Central memory CD4-positive, alpha-beta T cell (primary cell): ENCODE measurements around the gene ZNF423.

Experiments used
- DNase-seq: peaks from one replicate; pipeline ENCODE4 v3.0.0; 2022

The ZNF423 gene

DNA sequence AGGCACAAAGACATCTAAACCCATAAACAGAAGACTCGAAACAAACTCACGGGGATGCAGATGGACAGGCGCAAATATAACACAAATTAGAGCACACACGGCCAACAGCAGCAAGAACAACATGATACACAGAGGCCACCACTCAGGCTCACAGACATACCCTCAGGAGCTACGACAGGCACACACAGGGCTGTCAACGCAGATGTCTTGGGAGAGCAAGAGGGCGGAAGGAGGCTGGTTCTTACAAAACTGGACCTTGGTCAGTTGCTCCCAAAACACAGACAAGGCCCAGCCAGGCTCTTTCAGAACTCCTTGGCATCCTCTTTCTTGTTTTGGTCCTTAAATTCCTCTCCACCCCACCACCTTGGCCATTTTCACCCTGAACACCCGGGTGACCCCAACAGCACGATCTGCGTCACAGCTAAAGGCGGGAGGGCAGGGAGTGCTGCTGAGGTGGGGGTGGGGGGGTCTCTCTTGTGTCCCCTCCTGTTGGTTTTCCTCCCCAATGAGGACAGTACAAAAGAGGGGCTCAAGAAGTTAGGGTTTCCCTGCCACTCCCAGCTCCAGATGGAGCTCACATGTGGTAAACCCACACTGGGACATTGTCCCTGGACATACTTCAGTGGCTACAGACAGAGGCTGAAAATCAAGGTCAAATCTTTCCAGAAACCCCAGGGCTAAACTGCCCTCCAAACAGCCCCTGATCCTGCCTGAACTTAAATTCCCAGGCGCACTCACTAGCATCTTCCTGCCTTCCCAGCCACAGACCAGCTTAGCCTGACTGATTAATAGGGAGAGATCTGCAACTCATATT is 261.0 kb downstream of the ZNF423 start:
- no peak for DNase-seq

DNA sequence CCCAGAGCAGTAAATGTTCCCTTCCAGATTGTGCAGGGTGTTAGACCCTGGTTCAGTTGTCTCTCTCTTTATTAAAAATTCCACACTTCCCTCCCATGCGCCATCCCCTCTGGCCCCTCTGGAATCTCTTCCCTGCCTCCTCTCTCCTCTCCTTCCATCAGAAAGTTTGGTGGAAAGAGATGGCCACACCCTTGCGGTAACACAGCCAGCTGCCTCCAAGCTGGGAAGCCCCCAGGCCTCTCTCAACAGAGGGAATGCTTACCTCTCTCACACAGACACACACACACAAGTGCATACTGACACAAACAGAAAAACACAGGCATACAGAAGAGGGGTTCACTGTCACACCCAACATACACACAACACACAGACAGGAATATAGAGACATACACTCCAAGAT is 261.8 kb downstream of the ZNF423 start:
- DNase-seq, result no peak

DNA sequence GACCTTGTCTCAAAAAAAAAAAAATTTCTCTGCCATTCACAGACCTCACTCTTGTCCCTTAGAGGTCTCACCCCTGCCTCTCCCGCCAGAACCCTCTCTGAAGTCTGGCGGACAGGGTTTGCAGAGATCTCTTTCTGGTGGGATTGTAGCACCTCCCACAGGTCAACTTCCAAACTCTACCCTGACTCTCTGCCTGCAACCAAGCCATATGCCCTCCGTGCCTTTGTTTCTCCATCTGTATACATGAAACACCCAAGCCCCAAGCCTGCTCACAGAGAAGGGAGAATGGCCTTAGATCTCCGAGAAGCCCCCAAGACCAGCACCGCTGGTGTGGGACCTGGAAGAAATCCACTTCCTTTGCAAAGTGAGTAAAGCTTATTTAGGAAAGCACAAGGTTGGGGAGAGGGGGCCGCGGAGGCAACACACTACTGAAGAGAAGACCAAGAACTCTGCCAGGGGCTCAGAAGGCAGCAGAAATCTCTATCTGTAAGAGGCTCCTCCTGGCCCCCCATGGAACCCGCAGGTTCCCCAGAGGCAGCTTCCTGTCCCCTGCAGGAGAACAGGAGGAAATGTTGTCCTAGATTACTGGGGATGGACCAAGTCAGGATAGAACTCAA is 262.4 kb downstream of the ZNF423 start:
- no peak for DNase-seq

DNA sequence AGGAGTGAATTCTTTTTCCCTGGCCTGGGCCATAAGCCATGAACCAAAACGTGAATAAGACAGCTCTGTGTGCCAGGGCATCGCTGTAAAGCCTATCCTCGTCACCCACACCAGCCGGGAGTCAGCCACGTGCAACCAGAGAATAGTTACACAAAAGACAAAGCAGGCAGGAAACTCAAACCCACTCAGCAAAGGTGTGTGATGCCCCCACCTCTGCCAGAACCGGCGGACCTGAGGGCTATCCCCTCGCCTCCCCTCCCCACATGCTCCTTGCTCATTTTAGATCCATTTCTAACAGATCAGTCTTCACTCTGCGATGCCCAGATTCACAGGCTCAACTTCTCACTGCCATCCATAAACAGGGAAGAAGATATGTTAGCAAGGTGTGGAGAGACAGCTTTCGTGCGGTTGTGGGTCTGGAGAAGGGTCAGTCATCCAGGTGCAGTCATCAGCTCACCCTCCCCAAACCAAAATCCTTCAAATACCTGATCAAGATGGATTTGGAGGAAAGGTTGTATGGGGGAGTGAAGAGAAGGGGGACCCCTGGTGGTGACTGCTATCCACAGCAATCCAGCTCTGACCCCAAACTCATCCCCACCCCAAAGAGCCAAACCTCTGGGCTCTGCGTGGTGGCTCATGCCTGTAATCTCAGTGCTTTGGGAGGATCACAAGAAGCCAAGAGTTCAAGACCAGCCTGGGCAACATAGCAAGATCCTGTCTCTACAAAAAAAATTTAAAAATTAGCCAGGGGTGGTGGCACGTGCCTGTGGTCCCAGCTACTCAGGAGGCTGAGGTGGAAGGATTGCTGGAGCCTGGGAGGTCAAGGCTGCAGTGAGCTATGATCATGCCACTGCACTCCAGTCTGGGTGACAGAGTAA is 263.1 kb downstream of the ZNF423 start:
- peak; percentile 23 for DNase-seq

DNA sequence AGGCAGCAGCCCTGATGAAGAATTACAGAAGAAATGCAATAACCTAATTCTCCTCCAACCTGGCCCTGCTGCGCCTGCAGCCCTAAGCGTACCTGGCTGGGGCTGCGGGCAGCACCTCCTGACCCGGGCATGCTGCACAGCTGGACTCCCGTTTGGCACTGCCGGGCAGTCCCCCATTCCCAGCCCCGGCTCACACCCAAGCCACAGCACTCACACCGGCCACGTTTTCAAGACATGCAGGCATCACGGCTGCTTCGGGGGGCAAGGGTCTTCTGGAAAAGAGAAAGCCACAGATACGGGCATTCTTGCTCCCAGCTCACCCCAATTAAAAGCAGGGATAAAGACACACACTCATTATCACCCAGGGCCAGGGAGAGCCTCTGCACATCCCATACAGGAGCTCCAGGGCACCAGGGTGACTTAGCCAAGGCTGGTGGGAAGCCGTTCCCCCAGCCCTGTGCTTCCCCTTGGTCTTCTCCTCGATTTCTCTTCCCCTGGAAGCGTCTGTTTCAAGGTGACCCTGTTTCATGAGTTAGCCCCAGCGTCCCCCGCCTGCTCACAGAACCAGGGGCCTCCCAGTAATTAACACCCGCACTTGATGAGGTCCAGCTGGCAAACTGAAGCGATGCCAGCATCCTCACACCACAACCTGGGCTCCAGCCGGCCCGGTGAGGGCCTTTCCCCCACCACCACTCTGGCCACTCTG is 265.6 kb downstream of the ZNF423 start:
- DNase-seq, result no peak

DNA sequence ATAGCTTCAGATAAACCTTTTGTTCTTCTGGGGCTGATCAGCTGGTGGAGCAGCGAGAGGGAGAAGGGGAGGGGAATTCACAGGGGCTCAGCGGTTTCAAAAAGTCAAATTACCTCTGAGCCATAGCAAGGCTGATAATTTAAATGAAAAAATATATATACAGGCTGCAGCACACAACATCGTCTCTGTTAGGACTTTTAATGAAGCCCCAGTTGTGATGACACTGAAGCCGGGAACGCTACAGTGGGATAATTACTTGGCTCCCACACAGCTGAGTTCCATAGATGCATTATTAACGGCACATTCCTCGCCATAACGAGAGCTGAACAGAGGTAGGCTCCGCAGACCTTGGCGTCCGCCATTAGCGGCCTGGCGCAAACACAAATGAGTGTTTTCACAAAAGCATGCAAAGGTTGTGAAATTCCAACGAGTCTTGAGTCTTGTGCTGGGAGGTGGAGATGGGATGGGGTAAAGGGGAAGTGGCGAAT is 266.3 kb downstream of the ZNF423 start:
- no peak for DNase-seq

DNA sequence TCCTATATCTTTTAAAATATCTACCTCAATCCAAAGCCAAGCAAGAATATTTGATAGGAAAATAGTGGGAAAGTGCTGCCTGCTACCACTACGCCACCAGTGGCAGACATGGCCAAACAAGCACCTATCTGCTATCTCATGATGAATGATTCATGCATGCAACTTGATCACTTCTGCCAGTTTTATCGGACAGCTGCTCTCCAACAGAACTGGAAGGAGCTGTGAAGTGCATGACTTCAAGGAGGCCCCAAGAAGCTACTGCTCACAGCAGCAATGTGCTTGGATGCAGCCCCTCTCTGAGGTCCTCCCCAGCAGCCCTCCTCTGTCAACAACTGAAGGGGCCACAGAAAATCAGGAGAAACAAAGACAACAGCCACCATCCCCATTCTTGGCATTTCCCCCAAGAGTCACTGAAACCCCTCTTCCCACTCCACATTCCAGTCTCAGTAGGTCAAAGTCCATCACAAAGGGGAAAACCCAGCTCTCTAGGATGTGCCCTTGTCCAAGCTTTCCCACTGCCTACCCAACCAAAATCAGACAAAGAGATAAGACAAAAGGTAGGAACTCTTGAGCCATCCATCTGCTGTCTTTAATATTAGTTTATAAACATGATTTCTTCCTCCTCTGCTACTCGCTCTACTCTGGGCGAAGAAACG is 267.1 kb downstream of the ZNF423 start:
- DNase-seq, result no peak

DNA sequence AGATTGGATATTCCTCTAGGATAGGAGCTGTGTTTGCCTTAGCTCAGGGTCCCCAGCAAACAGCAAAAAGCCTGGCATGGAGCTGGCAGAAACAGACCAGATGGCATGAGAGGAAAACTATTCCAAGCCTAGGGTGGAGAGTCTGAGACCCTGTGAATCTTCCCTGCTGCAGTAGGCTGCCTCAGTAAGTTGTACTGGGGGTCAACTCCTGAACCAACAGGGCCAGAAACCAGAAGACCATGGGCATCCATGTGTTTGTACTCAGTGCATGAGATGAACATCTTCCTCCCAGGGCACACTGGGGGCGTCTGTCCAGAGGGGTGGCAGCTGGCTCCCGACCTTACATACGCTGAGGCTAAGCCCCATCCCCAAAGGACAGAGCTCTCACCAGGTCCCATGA is 267.9 kb downstream of the ZNF423 start:
- DNase-seq, result no peak

DNA sequence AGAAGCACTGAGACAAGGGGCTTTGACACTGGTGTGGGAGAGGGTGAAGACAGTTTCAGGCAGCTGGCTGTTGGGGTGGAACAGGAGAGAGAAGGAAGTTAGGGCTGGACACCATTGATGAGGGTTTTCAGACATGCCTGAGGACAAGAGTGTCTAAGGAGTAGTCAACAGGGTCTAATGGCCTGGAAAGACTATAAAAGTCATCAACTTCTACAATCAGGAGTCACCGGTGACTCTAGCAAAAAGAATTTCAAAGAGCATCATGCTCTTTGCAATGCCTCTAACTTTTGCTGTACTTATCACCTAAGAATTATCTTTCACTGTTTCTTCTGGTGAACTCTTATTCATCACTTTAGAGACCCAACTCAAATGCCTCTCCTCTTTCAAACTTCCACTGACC is 268.4 kb downstream of the ZNF423 start:
- DNase-seq, result no peak

DNA sequence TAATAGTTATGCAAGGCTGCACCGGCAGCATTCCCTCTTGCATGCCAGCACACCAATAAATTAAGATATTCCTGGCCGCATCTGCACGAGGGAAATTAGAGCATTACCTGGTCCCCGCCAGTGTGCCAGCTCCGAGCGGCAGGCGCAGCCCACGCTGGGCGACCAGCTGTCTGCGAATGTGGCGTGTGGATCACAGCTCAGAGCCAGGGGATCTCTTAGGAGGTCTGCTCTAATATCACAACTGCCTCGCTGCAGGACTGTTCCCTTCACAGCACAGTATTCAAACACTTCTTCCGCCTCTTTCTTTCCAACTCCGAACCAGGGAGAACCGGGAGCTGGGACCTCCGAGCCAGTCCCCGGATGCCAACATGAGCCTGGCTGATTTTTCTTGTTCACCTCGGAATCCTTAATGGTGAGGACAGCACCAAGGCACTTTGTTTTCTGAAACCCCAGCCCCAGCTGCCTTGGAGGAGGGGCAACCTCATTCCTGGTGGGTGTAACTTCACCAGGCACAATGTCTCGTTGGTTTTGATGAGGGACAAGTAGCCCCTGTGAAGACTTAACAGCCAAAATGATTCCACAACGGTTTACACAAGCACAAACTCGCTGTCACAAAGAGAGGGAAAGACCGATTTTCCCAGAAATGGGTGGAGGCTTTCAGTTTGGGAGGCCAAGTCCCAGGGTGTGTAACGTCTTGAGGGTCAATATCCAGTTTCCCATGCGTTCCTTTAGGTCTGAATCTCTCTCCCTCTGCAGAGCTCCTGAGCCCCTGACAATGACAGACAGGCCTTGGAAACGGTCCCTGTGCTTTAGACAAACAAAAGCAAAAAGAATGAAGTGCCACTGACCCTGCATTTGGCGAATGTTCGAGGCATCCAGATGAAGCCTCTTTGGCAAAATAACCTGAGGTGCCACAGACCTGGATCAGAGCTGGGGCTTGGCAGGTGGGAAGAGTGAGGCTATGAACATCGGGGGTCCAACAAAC is 269.2 kb downstream of the ZNF423 start:
- DNase-seq, result no peak

DNA sequence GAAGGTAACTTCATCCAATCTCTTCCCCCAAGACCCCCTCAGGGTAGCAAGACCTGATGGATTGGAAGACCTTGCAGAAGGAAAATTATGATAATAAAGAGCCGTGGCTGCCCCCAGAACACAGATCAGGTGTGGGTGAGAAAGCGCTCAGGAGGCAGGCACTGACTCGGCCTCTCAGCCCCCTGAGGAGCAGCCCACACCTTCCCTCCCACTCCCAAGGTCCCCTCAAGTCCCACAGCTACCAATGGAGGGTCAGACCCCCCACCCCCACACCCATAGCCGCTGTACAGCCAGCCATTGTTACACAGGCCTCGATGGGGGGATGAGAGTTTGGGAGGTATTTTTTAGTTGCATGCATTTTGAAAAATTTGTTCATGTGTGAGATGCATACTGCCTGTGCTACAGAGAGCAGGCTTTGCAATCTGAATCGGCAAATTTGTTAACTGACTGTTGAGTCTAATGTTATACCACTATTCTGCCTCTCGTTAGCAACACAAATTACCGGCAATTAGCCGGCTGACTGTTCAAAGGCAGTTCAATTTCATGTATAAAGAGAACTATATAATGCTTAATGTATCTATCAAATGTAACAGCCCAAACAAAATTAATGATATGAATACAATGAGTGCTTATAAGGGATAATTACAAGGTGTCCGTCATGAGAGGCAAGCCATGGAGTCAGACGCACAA is 270.6 kb downstream of the ZNF423 start:
- no peak for DNase-seq

DNA sequence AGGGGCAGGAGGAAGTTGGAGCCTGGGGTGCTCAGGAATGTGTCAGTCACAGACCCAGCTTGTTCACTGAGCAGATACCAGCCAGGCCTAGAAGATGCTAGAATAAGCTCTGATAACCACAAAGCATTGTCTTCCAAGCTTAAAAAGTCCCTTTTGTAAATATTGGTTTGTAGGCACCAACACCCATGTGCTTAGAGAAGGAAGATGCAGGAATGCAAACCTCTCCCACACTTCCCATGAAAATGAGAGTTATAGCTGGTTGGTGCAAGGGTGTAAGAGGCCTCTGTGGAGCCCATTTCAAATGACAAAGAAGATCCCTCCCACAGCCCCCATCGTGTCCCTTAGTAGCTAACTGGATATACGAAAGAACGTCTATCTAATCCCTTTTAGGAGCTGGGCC is 272.0 kb downstream of the ZNF423 start:
- no peak for DNase-seq

DNA sequence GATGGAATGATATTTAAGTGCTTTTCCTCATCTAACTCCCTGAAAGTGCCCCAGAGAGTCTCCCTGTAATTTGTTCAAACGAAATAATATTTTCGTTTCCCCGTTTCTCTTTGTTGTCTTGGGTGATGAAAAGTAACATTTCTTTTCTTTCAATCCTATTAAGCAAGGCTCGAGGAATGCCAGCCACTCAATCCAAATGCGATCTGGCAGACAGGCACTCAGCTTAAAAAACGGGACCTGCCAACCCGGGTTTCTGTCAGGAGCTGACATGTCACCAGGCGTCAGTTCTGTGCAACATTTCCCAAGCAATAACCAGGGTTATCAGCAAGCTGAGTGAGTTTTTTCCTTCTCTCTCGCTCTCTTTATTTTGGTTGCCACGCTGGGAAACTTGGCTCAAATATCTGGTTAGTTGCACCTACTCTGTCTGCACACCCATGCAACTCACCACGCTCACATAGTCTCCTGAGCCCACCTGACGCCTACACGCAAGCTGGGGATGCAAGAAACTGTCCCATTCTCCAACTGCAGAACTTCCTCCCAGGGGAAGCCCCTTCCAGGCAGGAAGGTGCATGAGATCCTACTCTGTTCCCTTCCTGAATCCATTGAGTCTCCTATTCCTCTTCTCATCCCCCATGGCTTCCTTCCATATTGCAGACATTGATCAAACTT is 274.1 kb downstream of the ZNF423 start:
- no peak for DNase-seq

DNA sequence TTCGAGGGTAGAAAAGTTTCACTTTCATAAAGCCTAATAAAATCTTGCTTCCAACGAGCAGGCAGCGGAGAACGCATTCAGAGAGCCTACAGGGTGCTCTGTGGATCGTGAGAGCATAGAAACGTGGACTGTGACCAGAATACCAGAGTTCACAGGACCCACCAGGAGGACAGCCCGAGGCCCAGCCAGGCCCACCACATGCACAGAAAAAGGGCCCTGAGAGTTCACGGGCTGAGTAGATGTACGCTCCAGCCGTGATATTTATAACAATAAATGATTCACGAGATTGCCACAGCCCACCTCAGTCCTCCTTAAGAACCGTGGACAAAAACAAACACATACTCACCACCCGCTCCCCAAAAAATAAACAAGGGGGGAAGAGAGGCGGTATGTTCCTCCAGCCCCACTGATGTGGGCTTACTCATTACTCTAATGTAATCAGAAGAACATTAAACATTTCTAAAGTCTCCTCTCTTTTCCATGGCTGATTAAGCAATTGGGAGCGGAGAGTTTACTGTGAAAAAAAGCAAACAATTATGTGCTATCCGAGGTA is 275.1 kb downstream of the ZNF423 start:
- DNase-seq, result no peak

DNA sequence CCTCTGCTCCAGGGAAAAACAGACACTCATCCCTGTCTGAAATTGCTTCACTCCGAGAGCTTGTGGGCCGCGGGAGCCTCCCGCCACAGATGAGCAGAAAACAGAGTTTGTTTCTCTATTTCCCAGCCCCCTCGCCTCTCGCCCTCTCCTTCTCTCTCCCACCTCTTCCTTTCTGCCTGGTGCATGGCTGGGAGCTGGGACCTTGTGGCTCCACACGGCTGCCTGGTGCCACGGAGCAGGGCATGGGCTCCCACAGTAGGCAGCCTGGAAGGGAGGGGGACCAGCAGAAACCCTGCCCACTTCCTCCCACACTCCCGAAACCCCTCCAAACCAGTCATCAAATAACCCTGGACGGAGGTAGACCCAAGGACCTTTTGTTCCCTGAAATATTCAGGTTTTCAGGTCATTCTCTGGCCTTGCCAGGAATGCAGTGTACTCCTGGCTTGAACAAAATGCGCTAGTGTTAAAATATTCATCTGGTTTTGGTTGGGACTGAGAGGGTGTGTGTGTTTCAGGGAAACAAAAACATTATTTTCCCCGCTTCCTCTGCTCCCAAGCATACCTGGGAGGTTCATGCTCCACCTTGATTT is 277.4 kb downstream of the ZNF423 start:
- DNase-seq, result no peak

DNA sequence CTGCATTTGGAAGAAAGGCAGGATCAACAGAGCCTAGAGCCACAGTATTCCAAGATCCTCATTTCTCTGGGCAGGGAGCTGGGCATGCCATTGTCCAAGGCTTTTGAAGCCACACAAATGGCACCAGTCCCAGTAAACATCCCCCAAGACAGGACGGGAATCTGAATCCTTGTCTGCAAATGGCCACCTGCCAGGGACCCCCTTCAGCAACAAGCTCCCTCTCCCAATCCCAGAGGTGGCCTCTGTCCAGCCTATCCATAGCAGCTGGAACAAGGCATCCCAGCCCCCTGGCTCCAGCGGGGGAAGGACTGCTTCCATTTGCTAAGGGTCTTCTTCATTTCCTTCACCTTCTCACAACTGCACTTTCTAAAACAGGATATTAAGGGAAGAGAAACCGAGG is 277.9 kb downstream of the ZNF423 start:
- no peak for DNase-seq

DNA sequence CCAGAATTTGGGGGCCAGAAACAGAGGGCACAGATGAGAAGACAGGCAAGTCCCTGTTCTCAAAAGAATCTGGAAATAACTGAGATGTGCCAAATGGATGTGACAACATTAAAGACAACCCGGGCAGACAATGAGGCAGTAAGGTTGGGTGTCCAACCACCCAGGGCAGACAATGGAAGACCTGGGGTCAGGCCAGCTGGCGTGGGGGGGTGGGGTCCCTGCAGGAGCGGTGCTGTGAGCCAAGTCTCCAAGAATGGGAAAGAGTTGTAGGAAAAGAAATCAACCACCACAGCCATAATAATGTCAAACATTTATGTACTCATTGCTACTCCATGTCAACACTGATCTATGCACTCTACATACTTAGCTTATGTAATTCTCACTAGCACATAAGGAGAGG is 279.0 kb downstream of the ZNF423 start:
- DNase-seq, result no peak

DNA sequence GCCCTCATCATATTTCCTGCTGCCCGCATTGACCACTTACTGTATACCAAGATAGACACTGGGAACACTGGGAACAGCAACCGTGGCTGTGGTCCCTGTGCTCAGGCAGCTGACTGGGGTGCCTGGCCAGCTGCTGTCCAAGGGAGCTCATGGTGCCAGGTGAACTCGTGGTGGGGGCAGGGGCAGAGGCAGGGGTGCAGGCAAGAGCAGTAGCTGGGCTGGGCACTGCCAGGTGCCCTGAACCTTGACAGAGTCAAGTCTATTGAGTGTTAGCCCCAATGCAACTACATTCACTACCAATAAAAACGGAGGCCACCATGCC is 279.8 kb downstream of the ZNF423 start:
- DNase-seq, result no peak
